Loucy (cell line): Measurements from ENCODE around the gene TDRD3.

ENCODE experiments used
- CTCF ChIP-seq: fragments of 200-600 bp; sonication (generic); conservative IDR thresholded peaks from 2 replicates; pipeline ENCODE4 v1.5.1; 2014; ENCODE audit warnings: mild to moderate bottlenecking, antibody characterized with exemption, low read length
- EZH2phosphoT487 ChIP-seq: fragments of 200-600 bp; IDR thresholded peaks from 2 replicates; pipeline ENCODE4 v1.6.1; 2018; ENCODE audit warnings: antibody characterized with exemption, mild to moderate bottlenecking, moderate library complexity, borderline replicate concordance

GRCh38 chr13:60411983-60412382 is 15.0 kb downstream of the TDRD3 start:
- TF ChIP-seq CTCF: no peak
- no peak for TF ChIP-seq EZH2phosphoT487
